ENCODE data around the gene PRAMEF33. TPM values are rescaled to one million over a fixed set of nuclear protein-coding genes. Genes with fewer than 3 reads are reported as not detected.
"Not testable (repeated sequence)": the region's sequence is repeated elsewhere in the genome, so short reads cannot be mapped to it uniquely, and the experiment has no call there.

The PRAMEF33 gene, protein sequence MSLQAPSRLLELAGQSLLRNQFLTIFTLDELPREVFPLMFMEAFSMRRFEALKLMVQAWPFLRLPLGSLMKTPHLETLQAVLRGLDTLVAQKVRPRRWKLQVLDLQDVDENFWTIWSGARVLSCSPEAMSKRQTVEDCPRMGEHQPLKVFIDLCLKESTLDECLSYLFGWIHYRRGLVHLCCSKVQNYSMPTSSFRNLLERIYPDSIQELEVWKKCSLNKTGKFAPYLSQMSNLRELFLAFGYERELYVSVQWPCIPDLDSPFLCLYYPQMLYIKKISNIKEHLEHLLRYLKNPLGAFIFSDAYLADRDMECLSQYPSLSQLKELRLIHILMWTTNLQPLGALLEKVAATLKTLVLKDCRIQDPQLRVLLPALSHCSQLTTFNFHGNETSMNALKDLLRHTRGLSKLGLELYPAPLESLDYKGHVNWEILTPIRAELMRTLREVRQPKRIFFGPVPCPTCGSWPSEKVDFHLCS
- total RNA-seq (not detected), polyA plus RNA-seq (not detected)
- long read RNA-seq, donor 1: 0 reads
- long read RNA-seq, donor 2: 0 reads
- long read RNA-seq, donor 3: 0 reads
- long read RNA-seq, donor 4: 0 reads

- no CpG with 5 or more reads among the region's 1 CpG for WGBS
- H3K27me3 ChIP-seq (ENCODE audit: control insufficient read depth, insufficient read depth); ATAC-seq; H3K9me3 ChIP-seq (ENCODE audit: control insufficient read depth, low read length); H3K4me1 ChIP-seq (ENCODE audit: control insufficient read depth, insufficient read depth, low read length); DNase-seq; intact Hi-C loops (cut with DNase I); H3K27ac ChIP-seq (ENCODE audit: low read length); H3K4me3 ChIP-seq (ENCODE audit: low read length): not testable (repeated sequence)
Measured at GRCh38 chr1:13303239-13303638, at the start of gene PRAMEF33. Gene PRAMEF33, plus strand, starts transcription at chr1:13303539. Its CDS starts 2,416 bp downstream, at chr1:13305955.

- ATAC-seq; DNase-seq; H3K9me3 ChIP-seq (ENCODE audit: control insufficient read depth, low read length); H3K27me3 ChIP-seq (ENCODE audit: control insufficient read depth, insufficient read depth); H3K4me1 ChIP-seq (ENCODE audit: control insufficient read depth, insufficient read depth, low read length); H3K27ac ChIP-seq (ENCODE audit: low read length); H3K4me3 ChIP-seq (ENCODE audit: low read length); intact Hi-C loops (cut with DNase I): not testable (repeated sequence)
- WGBS: 85% methylated on average over 2 of the region's 5 CpGs
Measured at GRCh38 chr1:13253898-13254297, 49.4 kb upstream of the PRAMEF33 start, which contains the start of gene PRAMEF5. Gene PRAMEF5, plus strand, starts transcription at chr1:13254198. Its CDS starts 5,071 bp downstream, at chr1:13259269.

DNA sequence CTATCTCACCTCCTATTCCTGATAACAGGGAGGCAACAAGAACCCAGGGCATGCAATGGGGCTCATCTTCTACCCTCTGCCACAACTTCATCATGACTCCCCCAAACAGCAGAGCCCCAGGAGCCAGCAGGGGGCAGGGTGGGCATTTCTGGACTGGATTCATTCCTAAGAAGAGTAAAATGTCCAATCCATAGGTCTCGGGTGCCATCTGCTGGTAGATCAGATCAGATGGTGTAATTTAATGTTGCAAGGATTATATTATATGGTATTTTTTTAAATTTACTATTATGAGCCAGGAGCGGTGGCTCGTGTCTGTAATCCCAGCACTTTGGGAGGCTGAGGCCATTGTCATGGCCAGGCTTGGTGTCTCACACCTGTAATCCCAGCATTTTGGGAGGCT, 38.2 kb upstream of the PRAMEF33 start:
- intact Hi-C loops (cut with DNase I); ATAC-seq; H3K4me3 ChIP-seq (ENCODE audit: low read length); H3K27ac ChIP-seq (ENCODE audit: low read length); DNase-seq; H3K27me3 ChIP-seq (ENCODE audit: control insufficient read depth, insufficient read depth); H3K9me3 ChIP-seq (ENCODE audit: control insufficient read depth, low read length); H3K4me1 ChIP-seq (ENCODE audit: control insufficient read depth, insufficient read depth, low read length): not testable (repeated sequence)
- 26% methylated on average over 2 of the region's 3 CpGs for WGBS

DNA sequence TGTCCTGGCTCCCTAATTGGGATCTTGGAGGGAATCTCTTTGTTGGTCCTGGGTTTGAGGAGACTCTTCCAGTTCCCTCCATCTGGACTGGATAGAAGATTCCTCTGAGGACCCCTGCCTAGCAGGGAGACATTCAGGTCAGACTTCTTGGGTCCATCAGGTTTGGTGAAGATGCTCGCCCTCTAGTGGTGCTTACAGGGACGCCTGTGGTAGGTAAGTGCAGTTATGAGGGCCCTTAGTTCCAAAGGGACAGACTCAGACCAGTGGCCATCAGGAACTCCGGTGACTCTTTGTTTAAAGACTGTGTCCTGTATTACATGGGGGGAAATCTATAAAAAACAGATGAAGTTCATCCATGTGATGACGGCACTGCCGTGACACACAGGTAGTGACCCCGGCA, 26.3 kb upstream of the PRAMEF33 start:
- H3K27me3 ChIP-seq (ENCODE audit: control insufficient read depth, insufficient read depth); H3K4me3 ChIP-seq (ENCODE audit: low read length); DNase-seq; H3K4me1 ChIP-seq (ENCODE audit: control insufficient read depth, insufficient read depth, low read length); intact Hi-C loops (cut with DNase I); H3K27ac ChIP-seq (ENCODE audit: low read length); H3K9me3 ChIP-seq (ENCODE audit: control insufficient read depth, low read length); ATAC-seq: not testable (repeated sequence)
- WGBS: 28% methylated on average over 3 of the region's 6 CpGs

DNA sequence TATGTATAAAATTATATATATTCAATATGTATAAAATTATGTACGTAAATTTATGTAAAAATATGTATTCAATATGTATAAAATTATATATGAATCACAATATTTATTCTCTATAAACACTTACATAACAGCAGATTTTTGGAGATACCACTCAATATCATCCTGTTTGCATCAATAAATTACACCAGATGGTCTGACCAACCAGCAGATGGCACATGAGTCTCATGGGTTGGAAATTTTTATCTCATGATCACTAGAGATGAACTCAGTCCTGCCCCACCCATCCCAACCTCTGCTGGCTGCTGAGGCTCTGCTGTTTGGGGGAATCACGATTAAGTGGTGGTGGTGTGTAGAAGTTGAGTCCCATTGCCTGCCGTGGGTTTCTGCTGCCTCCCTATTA, 23.7 kb upstream of the PRAMEF33 start:
- H3K4me3 ChIP-seq (ENCODE audit: low read length); H3K9me3 ChIP-seq (ENCODE audit: control insufficient read depth, low read length); ATAC-seq; intact Hi-C loops (cut with DNase I); H3K4me1 ChIP-seq (ENCODE audit: control insufficient read depth, insufficient read depth, low read length); H3K27me3 ChIP-seq (ENCODE audit: control insufficient read depth, insufficient read depth); H3K27ac ChIP-seq (ENCODE audit: low read length); DNase-seq: not testable (repeated sequence)
- WGBS: 64% methylated on average over 3 of the region's 3 CpGs

GRCh38 chr1:13285037-13285436, 18.3 kb upstream of the PRAMEF33 start, which contains the start of gene PRAMEF8:
Gene PRAMEF8, minus strand, starts transcription at chr1:13285137. Its CDS starts 1,046 bp downstream, at chr1:13284091.
- ATAC-seq; intact Hi-C loops (cut with DNase I); H3K9me3 ChIP-seq (ENCODE audit: control insufficient read depth, low read length); DNase-seq; H3K27me3 ChIP-seq (ENCODE audit: control insufficient read depth, insufficient read depth); H3K4me1 ChIP-seq (ENCODE audit: control insufficient read depth, insufficient read depth, low read length); H3K27ac ChIP-seq (ENCODE audit: low read length); H3K4me3 ChIP-seq (ENCODE audit: low read length): not testable (repeated sequence)
- no CpG with 5 or more reads among the region's 1 CpG for WGBS

DNA sequence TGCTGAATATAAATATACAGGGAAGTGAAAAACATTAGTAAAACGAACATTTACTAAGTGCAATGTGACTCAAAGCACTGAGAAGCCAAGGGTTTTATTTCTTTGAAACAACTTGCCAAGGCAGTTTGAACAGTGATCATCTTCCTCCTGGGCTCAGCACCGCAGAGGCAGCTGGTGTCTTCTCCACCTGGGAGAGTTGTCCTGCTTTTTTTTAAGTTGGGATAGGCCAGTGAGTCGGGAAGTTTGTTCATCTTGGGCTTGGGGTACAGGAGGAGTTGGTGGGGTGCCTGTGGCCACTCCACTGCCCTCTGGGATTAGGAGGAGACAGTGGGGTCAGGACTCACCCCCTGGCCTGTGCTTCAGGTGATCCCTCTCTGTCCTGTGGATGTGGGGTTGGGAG, 14.3 kb upstream of the PRAMEF33 start:
- H3K4me3 ChIP-seq (ENCODE audit: low read length); H3K27ac ChIP-seq (ENCODE audit: low read length); H3K27me3 ChIP-seq (ENCODE audit: control insufficient read depth, insufficient read depth); intact Hi-C loops (cut with DNase I); H3K4me1 ChIP-seq (ENCODE audit: control insufficient read depth, insufficient read depth, low read length); ATAC-seq; H3K9me3 ChIP-seq (ENCODE audit: control insufficient read depth, low read length); DNase-seq: not testable (repeated sequence)
- WGBS: 76% methylated on average over 1 of the region's 3 CpGs

DNA sequence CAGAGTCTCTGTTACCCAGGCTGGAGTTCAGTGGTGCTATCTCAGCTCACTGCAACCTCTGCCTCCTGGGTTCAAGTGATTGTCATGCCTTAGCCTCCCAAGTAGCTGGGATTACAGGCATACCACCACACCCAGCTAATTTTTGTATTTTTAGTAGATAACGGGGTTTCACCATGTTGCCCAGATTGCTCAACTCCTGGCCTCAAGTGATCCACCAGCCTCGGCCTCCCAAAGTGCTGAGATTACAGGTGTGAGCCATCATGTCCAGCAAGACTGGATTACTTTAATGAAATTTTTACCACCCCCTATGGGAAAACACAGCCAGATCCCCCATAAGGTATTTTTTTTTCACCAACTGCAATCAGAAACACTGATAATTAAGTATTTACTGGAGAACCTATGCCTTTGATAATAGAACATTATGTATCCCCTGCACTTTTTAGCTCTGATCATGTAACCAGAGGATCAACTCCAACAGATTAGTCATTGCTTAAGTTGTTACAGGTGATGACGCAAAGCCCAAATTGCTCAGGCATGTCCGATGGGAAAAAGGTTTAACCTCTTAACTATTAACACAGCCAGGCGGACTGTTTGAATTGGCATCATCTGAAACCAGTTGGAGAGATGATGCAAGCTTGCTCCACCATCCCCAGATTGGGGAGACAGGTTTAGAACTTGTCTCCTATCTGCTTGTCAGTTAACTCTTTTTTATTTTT, 6.0 kb upstream of the PRAMEF33 start:
- H3K27ac ChIP-seq (ENCODE audit: low read length); H3K4me3 ChIP-seq (ENCODE audit: low read length); DNase-seq; intact Hi-C loops (cut with DNase I); ATAC-seq; H3K4me1 ChIP-seq (ENCODE audit: control insufficient read depth, insufficient read depth, low read length); H3K9me3 ChIP-seq (ENCODE audit: control insufficient read depth, low read length); H3K27me3 ChIP-seq (ENCODE audit: control insufficient read depth, insufficient read depth): not testable (repeated sequence)
- WGBS: 90% methylated on average over 2 of the region's 5 CpGs

GRCh38 chr1:13298699-13299098, 4.6 kb upstream of the PRAMEF33 start:
- ATAC-seq; intact Hi-C loops (cut with DNase I); H3K9me3 ChIP-seq (ENCODE audit: control insufficient read depth, low read length); H3K27ac ChIP-seq (ENCODE audit: low read length); H3K4me1 ChIP-seq (ENCODE audit: control insufficient read depth, insufficient read depth, low read length); H3K4me3 ChIP-seq (ENCODE audit: low read length); H3K27me3 ChIP-seq (ENCODE audit: control insufficient read depth, insufficient read depth): not testable (repeated sequence)
- WGBS: 86% methylated on average over 3 of the region's 27 CpGs
- peak in 1 of 3 donors; percentile 23 for DNase-seq

GRCh38 chr1:13302197-13302596, 1.1 kb upstream of the PRAMEF33 start:
- H3K27ac ChIP-seq (ENCODE audit: low read length); H3K4me1 ChIP-seq (ENCODE audit: control insufficient read depth, insufficient read depth, low read length); H3K9me3 ChIP-seq (ENCODE audit: control insufficient read depth, low read length); ATAC-seq; H3K27me3 ChIP-seq (ENCODE audit: control insufficient read depth, insufficient read depth); DNase-seq; intact Hi-C loops (cut with DNase I); H3K4me3 ChIP-seq (ENCODE audit: low read length): not testable (repeated sequence)

GRCh38 chr1:13315281-13315680, 11.9 kb downstream of the PRAMEF33 start, which contains the start of gene PRAMEF15:
Gene PRAMEF15, plus strand, starts transcription at chr1:13315581. Its CDS starts 2,827 bp downstream, at chr1:13318408.
- DNase-seq; H3K4me3 ChIP-seq (ENCODE audit: low read length); H3K27me3 ChIP-seq (ENCODE audit: control insufficient read depth, insufficient read depth); H3K4me1 ChIP-seq (ENCODE audit: control insufficient read depth, insufficient read depth, low read length); H3K27ac ChIP-seq (ENCODE audit: low read length); intact Hi-C loops (cut with DNase I); H3K9me3 ChIP-seq (ENCODE audit: control insufficient read depth, low read length); ATAC-seq: not testable (repeated sequence)
- WGBS: 72% methylated on average over 3 of the region's 4 CpGs

All from right cardiac atrium (tissue), 5 donors.